AG04449 (cell line): ENCODE measurements around the gene NAP1L4.

Experiments used
- CTCF ChIA-PET: fragments of 350-600 bp; formaldehyde crosslinking; extraction: SDS; loops from one replicate; lab custom pipeline; 2021; ENCODE audit warnings: antibody characterized with exemption; lab: Yijun Ruan, JAX
- POLR2A ChIA-PET: fragments of 400-600, 350-600 bp; formaldehyde crosslinking; extraction: SDS; loops from one replicate; lab custom pipeline; 2020; ENCODE audit warnings: antibody characterized with exemption, inconsistent platforms; lab: Yijun Ruan, JAX
- DNase-seq: peaks from one replicate; pipeline ENCODE4 v3.0.0-alpha.2; 2010; ENCODE audit warnings: low read depth, low spot score
- H3K4me3 ChIP-seq: 2 replicates; pipeline ENCODE4 v1.5.1; 2011; ENCODE audit warnings: low read depth, mild to moderate bottlenecking, control low read depth, low read length
- CTCF ChIP-seq: IDR thresholded peaks from one replicate; pipeline ENCODE4 v1.5.1; 2011; ENCODE audit warnings: mild to moderate bottlenecking, moderate library complexity, low read length, control low read depth, inconsistent platforms; ENCODE audit not compliant: insufficient read depth; ENCODE audit errors: missing control alignments

NAP1L4 gene

GRCh38 chr11:3003396-3004231 is 11.5 kb upstream of the NAP1L4 start:
- POLR2A ChIA-PET: interaction anchor here (0.9 to 1.1 kb wide), 3 partner anchors 9 to 12 kb away, joined by 3 to 5 read pairs (median 3); partner anchors contain the start of gene NAP1L4
- no peak for DNase-seq
- TF ChIP-seq CTCF: no peak
- CTCF ChIA-PET: interaction anchor here (0.7 to 1.5 kb wide), 5 partner anchors 12 to 70 kb away, joined by 3 to 6 read pairs (median 3); partner anchors contain the start of gene CARS1
- no peak overlapping the region for H3K4me3 ChIP-seq

GRCh38 chr11:3002871-3003270 is 10.7 kb upstream of the NAP1L4 start:
- ChIA-PET POLR2A (interaction anchor here (1.0 kb wide), 1 partner anchor 11 kb away, joined by 5 read pairs; the partner anchor contains the start of gene NAP1L4), CTCF (interaction anchor here (0.7 to 1.5 kb wide), 4 partner anchors 13 to 69 kb away, joined by 3 to 6 read pairs (median 3); partner anchors contain the start of gene CARS1)
- no peak for DNase-seq
- TF ChIP-seq CTCF: no peak
- no peak overlapping the region for H3K4me3 ChIP-seq

- no peak for TF ChIP-seq CTCF
- no peak overlapping the region for H3K4me3 ChIP-seq
- ChIA-PET POLR2A (interaction anchor here (1.0 kb wide), 1 partner anchor 10 kb away, joined by 5 read pairs; the partner anchor contains the start of gene NAP1L4), CTCF (interaction anchor here (1.0 to 1.5 kb wide), 3 partner anchors 10 to 55 kb away, joined by 3 to 6 read pairs (median 3); partner anchors contain the start of gene CARS1)
- DNase-seq: no peak
These were observed 10.3 kb upstream of the NAP1L4 start for GRCh38 chr11:3002351-3002861.

GRCh38 chr11:3001496-3001895 is 9.4 kb upstream of the NAP1L4 start:
- ChIA-PET CTCF (interaction anchor here (1.0 to 1.2 kb wide), 2 partner anchors 11 to 26 kb away, joined by 3 read pairs; no protein-coding TSS in a partner anchor), POLR2A (no interaction called here)
- no peak overlapping the region for H3K4me3 ChIP-seq
- DNase-seq: no peak
- no peak for TF ChIP-seq CTCF

- no peak for DNase-seq
- POLR2A ChIA-PET: interaction anchor here (0.6 to 1.7 kb wide), 2 partner anchors 8 to 13 kb away, joined by 3 to 4 read pairs; partner anchors contain the start of gene NAP1L4
- CTCF ChIA-PET: interaction anchor here (1.0 to 1.4 kb wide), 2 partner anchors 25 to 29 kb away, joined by 3 read pairs; no protein-coding TSS in a partner anchor
- no peak overlapping the region for H3K4me3 ChIP-seq
- no peak for TF ChIP-seq CTCF
These were observed 8.2 kb upstream of the NAP1L4 start for GRCh38 chr11:3000032-3000961.
